Neuronal stem cell (in vitro differentiated cells): ENCODE results near the gene METTL3.
"Not testable (repeated sequence)": the region's sequence is repeated elsewhere in the genome, so short reads cannot be mapped to it uniquely, and the experiment has no call there.

Experiments used
- DNase-seq: peaks from one replicate; pipeline ENCODE4 v3.0.0-alpha.2; 2013; ENCODE audit warnings: low spot score
- H2AFZ ChIP-seq: one replicate; pipeline ENCODE4 v1.6.1; 2013; ENCODE audit warnings: mild to moderate bottlenecking, low read length, inconsistent platforms
- H2AK5ac ChIP-seq: 2 replicates; pipeline ENCODE4 v1.6.1; 2013; ENCODE audit warnings: low read depth, mild to moderate bottlenecking, inconsistent platforms, low read length, moderate library complexity, mixed read lengths
- H2BK120ac ChIP-seq: 2 replicates; pipeline ENCODE4 v1.6.1; 2013; ENCODE audit warnings: low read depth, mild to moderate bottlenecking, inconsistent platforms, low read length, moderate library complexity, mixed read lengths
- H2BK12ac ChIP-seq: one replicate; pipeline ENCODE4 v1.6.1; 2013; ENCODE audit warnings: low read length, inconsistent platforms
- H2BK15ac ChIP-seq: 2 replicates; pipeline ENCODE4 v1.6.1; 2013; ENCODE audit warnings: mild to moderate bottlenecking, low read length, inconsistent platforms, mixed read lengths
- H2BK5ac ChIP-seq: one replicate; pipeline ENCODE4 v1.6.1; 2013; ENCODE audit warnings: inconsistent platforms, mild to moderate bottlenecking, low read length, moderate library complexity
- H3K14ac ChIP-seq: one replicate; pipeline ENCODE4 v1.6.1; 2013; ENCODE audit warnings: low read length, inconsistent platforms
- H3K18ac ChIP-seq: 2 replicates; pipeline ENCODE4 v1.6.1; 2013; ENCODE audit warnings: low read length, inconsistent platforms
- H3K23ac ChIP-seq: 2 replicates; pipeline ENCODE4 v1.6.1; 2013; ENCODE audit warnings: low read depth, mild to moderate bottlenecking, mixed read lengths, low read length, inconsistent platforms; ENCODE audit not compliant: poor library complexity
- H3K27ac ChIP-seq: replicated peaks from 3 replicates; pipeline ENCODE4 v1.5.1; 2013; ENCODE audit warnings: low read length, inconsistent platforms
- H3K27me3 ChIP-seq, 3 experiments: 2 replicates each; pipeline ENCODE4 v1.6.1; 2013; ENCODE audit warnings: low read length in 3 of 3, mild to moderate bottlenecking in 2 of 3, inconsistent platforms in 1 of 3, low read depth in 1 of 3, mixed read lengths in 1 of 3, moderate library complexity in 1 of 3; ENCODE audit not compliant: control insufficient read depth in 3 of 3, insufficient read depth in 3 of 3
- H3K36me3 ChIP-seq, 2 donors: replicated peaks in 1 of 2; 2 replicates each; pipeline ENCODE4 v1.6.1; 2013; ENCODE audit warnings: low read length in 2 of 2; ENCODE audit not compliant: control insufficient read depth in 2 of 2, insufficient read depth in 2 of 2
- H3K4ac ChIP-seq: 2 replicates; pipeline ENCODE4 v1.6.1; 2013; ENCODE audit warnings: inconsistent platforms, mild to moderate bottlenecking, low read length, moderate library complexity
- H3K4me1 ChIP-seq, 2 donors: 1 replicate in 1 of 2; 2 replicates in 1 of 2; pipeline ENCODE4 v1.6.1; 2013; ENCODE audit warnings: low read length in 2 of 2, low read depth in 1 of 2; ENCODE audit not compliant: control insufficient read depth in 2 of 2, insufficient read depth in 1 of 2
- H3K4me2 ChIP-seq: one replicate; pipeline ENCODE4 v1.6.1; 2013; ENCODE audit warnings: mild to moderate bottlenecking, low read length, inconsistent platforms; ENCODE audit not compliant: insufficient read depth, poor library complexity, severe bottlenecking
- H3K4me3 ChIP-seq, 2 donors: 2 replicates each; pipeline ENCODE4 v1.5.1; 2013; ENCODE audit warnings: low read length in 2 of 2, mild to moderate bottlenecking in 2 of 2, inconsistent platforms in 1 of 2, moderate library complexity in 1 of 2
- H3K79me1 ChIP-seq: one replicate; pipeline ENCODE4 v1.6.1; 2013; ENCODE audit warnings: low read depth, mild to moderate bottlenecking, inconsistent platforms, low read length, moderate library complexity
- H3K9ac ChIP-seq: one replicate; pipeline ENCODE4 v1.6.1; 2013; ENCODE audit warnings: mild to moderate bottlenecking, low read depth, low read length, inconsistent platforms; ENCODE audit not compliant: poor library complexity
- H3K9me3 ChIP-seq, 2 donors: replicated peaks in 1 of 2; 2 replicates each; pipeline versions ENCODE3 to v1.6.1; 2013; ENCODE audit warnings: low read length in 2 of 2, mild to moderate bottlenecking in 2 of 2, inconsistent platforms in 1 of 2, low read depth in 1 of 2, mixed read lengths in 1 of 2, moderate library complexity in 1 of 2; ENCODE audit not compliant: control insufficient read depth in 2 of 2, insufficient read depth in 1 of 2
- H4K8ac ChIP-seq: one replicate; pipeline ENCODE4 v1.6.1; 2013; ENCODE audit warnings: low read depth, mild to moderate bottlenecking, inconsistent platforms, low read length, moderate library complexity
- H4K91ac ChIP-seq: one replicate; pipeline ENCODE4 v1.6.1; 2013; ENCODE audit warnings: low read length, low read depth, mild to moderate bottlenecking, inconsistent platforms; ENCODE audit not compliant: poor library complexity
- WGBS, 2 donors: extraction: QIAGEN DNeasy Blood & Tissue Kit; methylation state at CpG; one replicate each; pipeline ENCODE4 v1.1.7; 2013; ENCODE audit warnings: missing lambda C conversion rate in 2 of 2, mixed read lengths in 1 of 2; ENCODE audit not compliant: insufficient read length in 2 of 2, insufficient replicate concordance in 1 of 2; ENCODE audit errors: extremely low coverage in 2 of 2; 5-methylcytosine and 5-hydroxymethylcytosine counted together

METTL3 gene

DNA sequence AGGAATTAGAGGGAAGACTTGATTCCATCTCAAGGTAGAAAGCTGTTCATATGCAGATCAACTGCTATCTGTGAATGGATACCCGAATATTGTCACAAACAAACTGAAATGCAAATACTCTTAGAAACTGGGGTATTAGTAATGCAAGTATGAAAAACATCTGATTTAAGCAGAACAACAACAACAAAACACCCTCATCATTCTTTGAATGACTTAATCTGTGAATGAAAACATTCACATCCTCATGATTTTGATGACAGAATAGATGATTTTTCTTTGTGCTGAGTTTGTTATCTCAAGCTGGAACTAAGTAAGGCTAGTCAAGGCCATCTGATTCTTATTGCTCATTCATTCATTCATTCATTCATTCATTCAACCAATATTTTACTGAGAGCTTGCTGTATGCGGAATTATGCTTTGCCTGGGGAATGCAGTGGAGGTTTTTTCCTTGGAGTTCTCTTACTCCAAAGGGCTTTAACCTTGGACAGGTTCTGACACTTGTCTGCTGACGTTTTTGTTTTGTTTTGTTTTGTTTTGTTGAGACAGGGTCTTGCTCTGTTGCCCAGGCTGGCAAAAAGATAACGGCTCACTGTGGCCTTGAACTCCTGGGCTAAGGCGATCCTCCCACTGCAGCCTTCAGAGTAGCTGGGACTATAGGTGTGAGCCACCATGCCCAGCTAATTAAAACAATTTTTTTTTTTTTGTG lies 45.4 kb upstream of the METTL3 start:
- H3K9ac ChIP-seq = no peak overlapping the region
- no peaks in the 10 kb centered on the region for H3K36me3 ChIP-seq
- H4K91ac ChIP-seq = no peak overlapping the region
- H3K4me1 ChIP-seq = peaks cover 12 to 14% of the 10 kb centered on the region in 2 donors
- H2BK15ac ChIP-seq = no peak overlapping the region
- H3K14ac ChIP-seq = no peak overlapping the region
- no peaks in the 10 kb centered on the region for H3K9me3 ChIP-seq
- DNase-seq = no peak
- H3K4ac ChIP-seq = no peak overlapping the region
- H3K23ac ChIP-seq = no peak overlapping the region
- no peak overlapping the region for H4K8ac ChIP-seq
- no CpG with 5 or more reads among the region's 5 CpGs for WGBS, 2 donors
- H3K27ac ChIP-seq = peak overlapping the region; percentile 90
- no peak overlapping the region for H2AFZ ChIP-seq
- no peak overlapping the region for H2AK5ac ChIP-seq
- no peak overlapping the region for H2BK12ac ChIP-seq
- H3K4me3 ChIP-seq = no peak overlapping the region
- no peak overlapping the region for H2BK120ac ChIP-seq
- H3K4me2 ChIP-seq = no peak overlapping the region
- H3K27me3 ChIP-seq = no peaks in the 10 kb centered on the region
- no peak overlapping the region for H2BK5ac ChIP-seq
- H3K18ac ChIP-seq = no peak overlapping the region
- H3K79me1 ChIP-seq = peaks cover 1% of the 10 kb centered on the region

- no CpG with 5 or more reads among the region's 3 CpGs for WGBS, 2 donors
- Histone ChIP-seq H2BK12ac (no peak overlapping the region), H3K23ac (no peak overlapping the region), H3K9me3 (no peaks in the 10 kb centered on the region), H3K27me3 (no peaks in the 10 kb centered on the region), H2AFZ (no peak overlapping the region), H3K14ac (no peak overlapping the region), H3K36me3 (no peaks in the 10 kb centered on the region), H3K4me2 (no peak overlapping the region), H2BK120ac (no peak overlapping the region), H2AK5ac (no peak overlapping the region), H2BK5ac (no peak overlapping the region), H3K27ac (no peak overlapping the region), H3K4ac (no peak overlapping the region), H3K9ac (no peak overlapping the region), H4K91ac (no peak overlapping the region), H3K18ac (no peak overlapping the region), H2BK15ac (no peak overlapping the region), H3K79me1 (peaks cover 1% of the 10 kb centered on the region), H3K4me1 (peaks cover 11 to 14% of the 10 kb centered on the region in 2 donors), H3K4me3 (no peak overlapping the region), H4K8ac (no peak overlapping the region)
- no peak for DNase-seq
These were observed 42.1 kb upstream of the METTL3 start for GRCh38 chr14:21553266-21553665.

DNA sequence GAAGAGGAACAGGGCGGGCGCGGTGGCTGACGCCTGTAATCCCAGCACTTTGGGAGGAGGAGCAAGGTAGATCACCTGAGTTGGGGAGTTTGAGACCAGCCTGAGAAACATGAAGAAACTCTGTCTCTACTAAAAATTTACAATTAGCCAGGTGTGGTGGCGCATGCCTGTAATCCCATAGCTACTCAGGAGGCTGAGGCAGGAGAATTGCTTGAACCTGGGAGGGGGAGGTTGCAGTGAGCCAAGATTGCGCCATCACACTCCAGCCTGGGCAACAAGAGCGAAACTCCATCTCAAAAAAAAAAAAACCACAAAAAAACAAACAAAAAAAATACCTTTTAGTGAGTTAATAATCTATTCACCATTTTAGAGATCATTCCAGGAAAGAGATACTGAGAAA lies 33.4 kb upstream of the METTL3 start:
- not testable (repeated sequence) for H4K8ac ChIP-seq, H3K27me3 ChIP-seq, H4K91ac ChIP-seq, H3K4me2 ChIP-seq, H3K79me1 ChIP-seq, H3K14ac ChIP-seq, H3K4me3 ChIP-seq, H2AFZ ChIP-seq, H3K18ac ChIP-seq, H3K4ac ChIP-seq, H3K23ac ChIP-seq, H2BK12ac ChIP-seq, DNase-seq, H2BK120ac ChIP-seq, H3K9ac ChIP-seq, H3K9me3 ChIP-seq, H3K27ac ChIP-seq, H3K36me3 ChIP-seq
- Histone ChIP-seq H3K4me1 (peaks cover 8 to 17% of the 10 kb centered on the region in 2 donors), H2AK5ac (peak overlapping the region; percentile 75), H2BK5ac (peak overlapping the region; percentile 95), H2BK15ac (peak overlapping the region; percentile 5)
- WGBS, 2 donors = no CpG with 5 or more reads among the region's 7 CpGs

DNA sequence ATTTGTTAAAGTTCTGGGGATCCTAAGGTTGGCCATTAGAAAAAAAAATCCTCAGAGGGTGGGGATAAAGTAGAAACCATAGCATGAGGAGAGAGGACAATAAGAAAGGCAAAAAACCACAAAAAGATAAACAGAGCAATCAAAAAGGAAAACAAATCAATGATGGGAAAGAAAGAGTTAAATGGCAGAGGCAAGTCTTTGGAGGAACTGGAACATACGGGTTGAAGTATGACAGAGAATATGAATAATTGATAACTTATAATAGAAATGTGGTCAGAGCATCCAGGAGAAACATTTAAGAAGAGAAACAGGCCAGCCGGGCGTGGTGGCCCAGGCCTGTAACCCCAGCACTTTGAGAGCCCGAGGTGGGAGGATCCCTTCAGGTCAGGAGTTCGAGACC lies 32.8 kb upstream of the METTL3 start:
- Histone ChIP-seq H2BK15ac (no peak overlapping the region), H3K27me3 (no peaks in the 10 kb centered on the region), H2AK5ac (peak overlapping the region; percentile 75), H3K4me2 (no peak overlapping the region), H4K91ac (no peak overlapping the region), H3K27ac (peak overlapping the region; percentile 65), H3K79me1 (peaks cover 1% of the 10 kb centered on the region), H2BK120ac (no peak overlapping the region), H3K14ac (no peak overlapping the region), H3K4me1 (peaks cover 8 to 18% of the 10 kb centered on the region in 2 donors), H2AFZ (peak overlapping the region; percentile 68), H3K4ac (no peak overlapping the region), H3K4me3 (no peak overlapping the region), H3K9me3 (peaks cover 0 to 4% of the 10 kb centered on the region in 2 donors), H3K9ac (no peak overlapping the region), H3K18ac (no peak overlapping the region), H2BK12ac (no peak overlapping the region), H4K8ac (no peak overlapping the region), H3K23ac (no peak overlapping the region), H3K36me3 (no peaks in the 10 kb centered on the region), H2BK5ac (peak overlapping the region; percentile 95)
- no peak for DNase-seq
- WGBS, 2 donors = no CpG with 5 or more reads among the region's 5 CpGs
